ENCODE data around the gene HMOX1. TPM values are rescaled to one million over a fixed set of nuclear protein-coding genes. Genes with fewer than 3 reads are reported as not detected.

Gene HMOX1
- total and polyA plus RNA-seq, 2 of the 13 experiments (the other 11 are each of a cell fraction or from before 2014, with no cell fraction given), result 53.6 to 67.4 TPM

DNA sequence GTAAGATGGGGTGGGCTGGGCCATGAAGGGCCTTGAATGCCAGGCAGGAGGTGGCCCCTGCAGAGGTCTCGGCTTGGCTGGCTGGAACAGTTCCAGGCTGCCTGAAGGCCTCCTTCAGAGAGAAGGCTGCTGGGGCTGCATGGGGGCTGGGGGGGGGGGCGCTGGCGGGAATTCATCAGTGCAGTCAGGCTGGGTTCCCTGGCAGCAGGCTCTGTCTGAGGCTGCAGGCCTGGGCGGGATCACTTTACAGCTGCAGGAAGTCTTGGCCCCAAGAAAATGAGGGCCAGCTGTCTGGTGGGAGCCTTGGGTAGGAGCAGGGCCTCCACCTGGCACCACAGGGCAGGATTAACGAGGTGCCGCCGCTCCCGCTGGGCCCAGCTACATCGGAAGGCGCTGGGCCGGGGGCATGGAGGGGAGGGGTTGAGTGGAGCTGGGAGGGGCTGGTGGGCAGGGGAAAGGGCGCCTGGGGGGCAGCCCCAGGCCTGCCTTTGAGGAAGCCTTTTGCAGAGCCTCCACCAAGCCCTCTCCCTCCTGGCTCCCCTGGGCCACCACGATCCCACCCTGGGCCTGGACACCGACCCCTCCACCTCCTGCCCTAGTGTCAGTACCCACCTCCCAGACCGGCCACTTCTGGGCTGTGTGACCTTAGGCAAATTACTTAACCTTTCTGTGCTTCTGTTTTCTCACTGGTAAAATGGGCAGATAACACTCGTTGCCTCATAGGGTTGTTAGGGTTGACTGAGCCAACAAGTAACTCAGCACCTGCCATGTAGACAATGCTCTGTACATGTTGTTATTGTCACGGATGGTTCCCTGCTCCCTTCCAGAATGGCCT lies 31.0 kb upstream of the HMOX1 start:
- no peak for FAIRE-seq
- DNase-seq (ENCODE audit: low spot score), result no peak
- POLR2A ChIA-PET, result interaction anchor here (1.5 kb wide), 1 partner anchor 50 kb away, joined by 4 read pairs; the partner anchor contains the start of gene TOM1
- no peak for TF ChIP-seq CHCHD3 (CRISPR knock-in tag; IDR thresholded peaks at IDR 0.05)
- TF ChIP-seq RCOR2 (CRISPR knock-in tag; IDR thresholded peaks at IDR 0.05), result no peak
- no peak for TF ChIP-seq ZKSCAN8 (CRISPR knock-in tag; IDR thresholded peaks at IDR 0.05; ENCODE audit: borderline replicate concordance)
- peak; percentile 57 for TF ChIP-seq ZNF629 (CRISPR knock-in tag; conservative IDR thresholded peaks at IDR 0.05)
- no peak for TF ChIP-seq NR3C1 (CRISPR knock-in tag; IDR thresholded peaks at IDR 0.05)
- no peak for TF ChIP-seq ZEB1 (IDR thresholded peaks at IDR 0.05; ENCODE audit: insufficient replicate concordance, low read depth)
- no peak for TF ChIP-seq PCBP1 (IDR thresholded peaks at IDR 0.05; ENCODE audit: borderline replicate concordance, low read depth, low read length)
- TF ChIP-seq, protein P1, sequence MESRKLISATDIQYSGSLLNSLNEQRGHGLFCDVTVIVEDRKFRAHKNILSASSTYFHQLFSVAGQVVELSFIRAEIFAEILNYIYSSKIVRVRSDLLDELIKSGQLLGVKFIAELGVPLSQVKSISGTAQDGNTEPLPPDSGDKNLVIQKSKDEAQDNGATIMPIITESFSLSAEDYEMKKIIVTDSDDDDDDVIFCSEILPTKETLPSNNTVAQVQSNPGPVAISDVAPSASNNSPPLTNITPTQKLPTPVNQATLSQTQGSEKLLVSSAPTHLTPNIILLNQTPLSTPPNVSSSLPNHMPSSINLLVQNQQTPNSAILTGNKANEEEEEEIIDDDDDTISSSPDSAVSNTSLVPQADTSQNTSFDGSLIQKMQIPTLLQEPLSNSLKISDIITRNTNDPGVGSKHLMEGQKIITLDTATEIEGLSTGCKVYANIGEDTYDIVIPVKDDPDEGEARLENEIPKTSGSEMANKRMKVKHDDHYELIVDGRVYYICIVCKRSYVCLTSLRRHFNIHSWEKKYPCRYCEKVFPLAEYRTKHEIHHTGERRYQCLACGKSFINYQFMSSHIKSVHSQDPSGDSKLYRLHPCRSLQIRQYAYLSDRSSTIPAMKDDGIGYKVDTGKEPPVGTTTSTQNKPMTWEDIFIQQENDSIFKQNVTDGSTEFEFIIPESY (CRISPR knock-in tag; IDR thresholded peaks at IDR 0.05), result peak; percentile 5; the same call in 1 of the 2 replicates
- peak; percentile 69 for TF ChIP-seq AGO2 (optimal IDR thresholded peaks at IDR 0.05; ENCODE audit: low read depth, low read length)
- TF ChIP-seq TOPORS (CRISPR knock-in tag; IDR thresholded peaks at IDR 0.05), result no peak
- TF ChIP-seq ZNF569 (CRISPR knock-in tag; IDR thresholded peaks at IDR 0.05; ENCODE audit: borderline replicate concordance), result no peak
- no peak for TF ChIP-seq MED8 (CRISPR knock-in tag; IDR thresholded peaks at IDR 0.05; ENCODE audit: insufficient replicate concordance)
- no peak for TF ChIP-seq NR2F2 (IDR thresholded peaks at IDR 0.05; ENCODE audit: borderline replicate concordance, low read depth)
- TF ChIP-seq RELA (CRISPR knock-in tag; IDR thresholded peaks at IDR 0.05), result no peak
- TF ChIP-seq SMYD3 (CRISPR knock-in tag; IDR thresholded peaks at IDR 0.05), result no peak
- peak; percentile 96 for TF ChIP-seq ZNF768 (CRISPR knock-in tag; IDR thresholded peaks at IDR 0.05)
- TF ChIP-seq, protein P2, sequence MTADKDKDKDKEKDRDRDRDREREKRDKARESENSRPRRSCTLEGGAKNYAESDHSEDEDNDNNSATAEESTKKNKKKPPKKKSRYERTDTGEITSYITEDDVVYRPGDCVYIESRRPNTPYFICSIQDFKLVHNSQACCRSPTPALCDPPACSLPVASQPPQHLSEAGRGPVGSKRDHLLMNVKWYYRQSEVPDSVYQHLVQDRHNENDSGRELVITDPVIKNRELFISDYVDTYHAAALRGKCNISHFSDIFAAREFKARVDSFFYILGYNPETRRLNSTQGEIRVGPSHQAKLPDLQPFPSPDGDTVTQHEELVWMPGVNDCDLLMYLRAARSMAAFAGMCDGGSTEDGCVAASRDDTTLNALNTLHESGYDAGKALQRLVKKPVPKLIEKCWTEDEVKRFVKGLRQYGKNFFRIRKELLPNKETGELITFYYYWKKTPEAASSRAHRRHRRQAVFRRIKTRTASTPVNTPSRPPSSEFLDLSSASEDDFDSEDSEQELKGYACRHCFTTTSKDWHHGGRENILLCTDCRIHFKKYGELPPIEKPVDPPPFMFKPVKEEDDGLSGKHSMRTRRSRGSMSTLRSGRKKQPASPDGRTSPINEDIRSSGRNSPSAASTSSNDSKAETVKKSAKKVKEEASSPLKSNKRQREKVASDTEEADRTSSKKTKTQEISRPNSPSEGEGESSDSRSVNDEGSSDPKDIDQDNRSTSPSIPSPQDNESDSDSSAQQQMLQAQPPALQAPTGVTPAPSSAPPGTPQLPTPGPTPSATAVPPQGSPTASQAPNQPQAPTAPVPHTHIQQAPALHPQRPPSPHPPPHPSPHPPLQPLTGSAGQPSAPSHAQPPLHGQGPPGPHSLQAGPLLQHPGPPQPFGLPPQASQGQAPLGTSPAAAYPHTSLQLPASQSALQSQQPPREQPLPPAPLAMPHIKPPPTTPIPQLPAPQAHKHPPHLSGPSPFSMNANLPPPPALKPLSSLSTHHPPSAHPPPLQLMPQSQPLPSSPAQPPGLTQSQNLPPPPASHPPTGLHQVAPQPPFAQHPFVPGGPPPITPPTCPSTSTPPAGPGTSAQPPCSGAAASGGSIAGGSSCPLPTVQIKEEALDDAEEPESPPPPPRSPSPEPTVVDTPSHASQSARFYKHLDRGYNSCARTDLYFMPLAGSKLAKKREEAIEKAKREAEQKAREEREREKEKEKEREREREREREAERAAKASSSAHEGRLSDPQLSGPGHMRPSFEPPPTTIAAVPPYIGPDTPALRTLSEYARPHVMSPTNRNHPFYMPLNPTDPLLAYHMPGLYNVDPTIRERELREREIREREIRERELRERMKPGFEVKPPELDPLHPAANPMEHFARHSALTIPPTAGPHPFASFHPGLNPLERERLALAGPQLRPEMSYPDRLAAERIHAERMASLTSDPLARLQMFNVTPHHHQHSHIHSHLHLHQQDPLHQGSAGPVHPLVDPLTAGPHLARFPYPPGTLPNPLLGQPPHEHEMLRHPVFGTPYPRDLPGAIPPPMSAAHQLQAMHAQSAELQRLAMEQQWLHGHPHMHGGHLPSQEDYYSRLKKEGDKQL (CRISPR knock-in tag; IDR thresholded peaks at IDR 0.05; ENCODE audit: low read depth), result no peak

More for the DNA sequence above, 31.0 kb upstream of the HMOX1 start:
- ATAC-seq, result no peak
- Histone ChIP-seq H3K4me2 (ENCODE audit: low read depth, low read length) (peak overlapping the region; percentile 98), H3K27ac (ENCODE audit: extremely low read length, insufficient read depth, low read length) (no peak overlapping the region), H3K4me3 (replicated peaks in 1 of 3; ENCODE audit: insufficient read depth in 1 of 3, low read depth in 2 of 3, low read length in 3 of 3) (peak overlapping the region in 1 of 3 experiments; percentile 80; a peak in 2 of 6 replicates), H3K27me3 (ENCODE audit: control insufficient read depth in 1 of 2, insufficient read depth in 2 of 2, low read length in 2 of 2) (no peaks in the 10 kb centered on the region; a peak in 1 of 5 replicates), H3K36me3 (replicated peaks in 1 of 2; ENCODE audit: control insufficient read depth in 1 of 2, insufficient read depth in 2 of 2, low read length in 2 of 2) (peaks cover 5 to 11% of the 10 kb centered on the region in 2 experiments; a peak in 3 of 5 replicates), H2AFZ (ENCODE audit: low read length) (no peak overlapping the region), H3K4me1 (ENCODE audit: insufficient read depth, low read length) (peaks cover 44% of the 10 kb centered on the region), H4K20me1 (ENCODE audit: insufficient read depth, low read length) (no peaks in the 10 kb centered on the region), H3K9me3 (ENCODE audit: low read length) (no peaks in the 10 kb centered on the region), H3K9ac (ENCODE audit: insufficient read depth, low read depth, low read length) (peak overlapping the region; percentile 70), H3K79me2 (ENCODE audit: insufficient read depth, low read length) (no peaks in the 10 kb centered on the region)
- intact Hi-C loops (cut with micrococcal nuclease; ENCODE audit: unreplicated experiment) (loop anchor here (1.0 to 5.0 kb wide), 4 partner anchors 31 to 77 kb away; partner anchors contain the start of gene HMOX1), in situ Hi-C loops (cut with HindIII; ENCODE audit: extremely low pct_ligation_motif_present, low pct_unique_long_range_greater_than_20kb) (loop anchor here (5.0 kb wide), 1 partner anchor 237 kb away; no protein-coding TSS in a partner anchor)
- CTCF ChIA-PET (ENCODE audit: low intra/inter-chr PET ratio, low total read pairs), result interaction anchor here (0.8 to 2.0 kb wide), 6 partner anchors 31 to 273 kb away, joined by 3 to 17 read pairs (median 6); partner anchors contain the start of genes HMOX1 and MCM5
- WGBS (ENCODE audit: low lambda C conversion rate), result 72% methylated on average over 13 of the region's 17 CpGs
- BruUV-seq (replicated peaks), result no TSS peak
